DMS79 (cell line): ENCODE results near the gene HOXC9.

Source experiments
- DNase-seq: peaks from one replicate; lab custom pipeline; 2025; lab: John Stamatoyannopoulos, UW

Gene HOXC9

DNA sequence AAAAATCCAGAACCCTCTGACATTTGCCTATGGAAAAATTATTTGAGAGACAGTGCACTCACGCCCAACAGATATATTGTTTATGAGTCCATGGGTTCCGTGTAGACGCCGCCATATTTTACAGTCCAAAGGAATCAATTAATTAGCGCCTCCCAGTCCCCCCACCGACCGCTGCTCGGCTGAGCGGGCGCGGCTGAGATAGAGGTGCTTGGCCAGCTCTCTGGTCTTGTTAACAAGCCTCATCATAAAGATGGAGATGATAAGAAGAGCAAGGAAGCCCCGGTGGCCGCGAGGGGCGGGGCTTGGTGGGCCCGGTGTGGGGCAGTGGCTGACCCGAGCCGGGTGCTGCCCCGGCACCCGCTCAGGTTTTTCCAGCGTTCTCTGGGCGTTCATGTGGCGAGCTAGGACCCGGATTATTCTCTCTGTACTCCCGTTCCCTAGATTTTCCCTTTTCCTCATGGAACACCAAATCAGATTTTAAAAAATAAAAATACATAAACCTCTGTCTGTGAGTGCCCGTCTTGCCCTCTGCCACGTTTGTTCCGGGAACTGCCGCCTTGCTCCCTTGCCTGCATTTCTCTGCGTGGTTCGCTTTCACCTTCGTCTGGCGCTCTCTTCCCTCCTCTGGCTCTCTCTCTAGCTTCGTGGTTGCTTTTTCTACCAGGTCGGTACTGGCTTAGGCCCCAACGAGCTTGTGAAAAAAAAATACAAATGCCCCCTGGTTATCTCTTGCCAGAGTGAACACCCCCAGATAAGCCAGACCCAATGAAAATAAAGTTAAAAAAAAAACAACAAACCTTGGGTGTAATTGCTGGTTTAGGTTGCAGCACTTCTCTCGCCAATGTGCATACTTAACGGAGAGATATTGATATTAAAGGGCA is 36.3 kb upstream of the HOXC9 start:
- DNase-seq = no peak

DNA sequence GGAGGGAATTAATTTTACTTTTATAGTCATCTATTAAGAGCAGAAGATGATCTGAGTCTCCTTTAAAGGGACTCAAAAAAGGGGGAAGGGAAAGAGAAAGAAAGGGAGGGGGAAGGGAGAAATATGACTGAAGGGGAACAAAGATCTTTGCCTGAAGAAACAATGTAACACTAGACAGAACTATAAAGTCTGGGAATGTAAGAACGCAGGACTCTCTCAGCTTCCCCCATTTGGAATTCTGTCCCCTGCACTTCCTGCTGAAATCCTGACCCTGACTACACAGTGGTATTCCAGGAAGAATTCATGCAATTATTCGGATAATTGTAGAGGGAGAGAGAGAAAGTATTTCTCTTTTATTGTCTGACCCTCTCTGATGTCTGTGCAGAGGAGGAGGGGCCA is 35.6 kb upstream of the HOXC9 start:
- no peak for DNase-seq

DNA sequence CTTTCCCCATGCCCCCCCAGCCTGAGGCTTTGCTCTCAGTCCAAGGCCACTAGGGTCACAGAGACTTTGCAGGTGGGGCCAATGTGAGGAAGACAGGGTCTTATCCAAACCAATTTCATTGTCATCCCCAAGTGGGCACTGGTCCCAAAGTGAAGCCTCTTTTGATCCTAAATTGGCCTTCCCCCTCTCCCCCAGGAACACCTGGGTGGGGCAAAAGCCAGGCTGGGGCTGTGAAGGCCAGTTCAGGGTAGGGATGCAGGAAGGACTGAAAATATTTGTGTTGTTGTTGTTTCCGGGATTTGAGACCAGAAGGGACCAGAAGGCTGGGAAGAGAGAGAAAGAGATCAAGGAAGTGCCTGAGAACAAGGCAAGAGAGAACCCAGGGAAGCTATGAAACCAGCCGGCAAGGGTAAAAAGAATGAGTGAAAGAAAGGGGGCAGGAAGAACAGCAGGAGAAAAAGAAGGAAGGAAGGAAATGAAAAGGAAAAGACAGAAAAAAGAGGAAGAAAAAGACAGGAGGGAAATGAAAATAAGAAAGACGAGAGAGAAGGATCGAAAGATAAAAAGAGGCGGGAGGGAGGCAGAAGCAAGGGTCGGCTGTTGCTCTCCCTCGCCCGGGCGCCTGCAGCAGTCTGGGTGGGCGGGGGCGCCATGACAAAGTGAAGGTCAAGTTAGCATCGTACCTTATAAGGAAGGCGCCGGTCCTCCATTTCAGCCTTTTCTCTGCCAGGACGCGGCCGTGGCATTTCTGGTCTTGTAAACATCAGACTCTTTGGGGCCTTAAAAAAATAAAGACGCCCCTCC is 34.5 kb upstream of the HOXC9 start:
- DNase-seq = peak; percentile 25

DNA sequence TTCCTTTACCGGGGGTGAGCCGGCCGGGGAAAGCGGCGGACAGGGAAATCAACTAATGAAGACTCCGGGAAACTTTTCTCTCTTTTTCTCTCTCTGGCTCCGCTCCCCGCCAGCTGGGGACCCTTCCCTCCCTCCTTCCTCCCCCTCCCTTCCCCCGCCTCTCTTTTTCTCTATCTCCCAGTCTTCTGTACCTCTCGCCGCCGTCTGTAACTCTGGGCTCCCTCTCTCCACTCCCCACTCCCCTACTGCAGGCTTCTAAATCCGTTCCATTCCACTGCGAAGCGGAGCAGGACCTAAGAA is 33.9 kb upstream of the HOXC9 start:
- DNase-seq = no peak

DNA sequence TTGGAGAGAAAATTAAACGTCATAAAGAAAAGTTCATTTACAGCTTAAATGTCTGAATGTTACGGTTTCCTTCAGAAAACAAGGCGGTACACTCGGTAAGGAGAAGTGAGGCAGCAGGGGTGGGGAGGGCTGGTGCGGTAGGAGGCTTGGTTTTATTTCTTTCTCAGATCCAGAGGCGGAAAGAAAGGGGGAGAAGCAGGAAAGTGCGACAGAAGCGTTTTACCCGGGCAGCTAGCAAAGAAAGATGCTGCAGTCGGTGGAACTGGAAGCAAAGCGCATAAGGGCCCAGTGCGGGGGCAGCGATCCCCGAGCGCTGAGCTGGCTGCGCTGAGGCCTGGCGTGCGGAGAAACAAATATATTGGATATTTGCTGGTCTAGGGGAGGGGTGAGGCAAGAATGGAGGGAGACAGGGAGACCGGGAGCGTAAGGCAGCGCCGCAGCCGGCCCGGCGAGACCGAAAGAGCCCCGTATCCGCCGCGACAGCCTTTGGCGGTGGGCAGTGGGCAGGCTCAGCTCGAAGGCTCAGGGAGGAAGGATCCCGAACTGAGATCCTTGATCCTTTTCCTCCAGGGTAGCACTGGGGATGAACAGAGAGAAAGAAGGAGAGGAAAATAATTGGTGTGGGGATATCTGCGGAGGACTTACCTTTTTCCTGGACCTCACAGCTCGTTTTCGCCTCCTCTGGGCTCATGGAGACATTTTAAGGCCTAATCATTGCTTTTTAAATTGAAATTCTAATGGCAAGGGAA is 33.4 kb upstream of the HOXC9 start:
- no peak for DNase-seq

DNA sequence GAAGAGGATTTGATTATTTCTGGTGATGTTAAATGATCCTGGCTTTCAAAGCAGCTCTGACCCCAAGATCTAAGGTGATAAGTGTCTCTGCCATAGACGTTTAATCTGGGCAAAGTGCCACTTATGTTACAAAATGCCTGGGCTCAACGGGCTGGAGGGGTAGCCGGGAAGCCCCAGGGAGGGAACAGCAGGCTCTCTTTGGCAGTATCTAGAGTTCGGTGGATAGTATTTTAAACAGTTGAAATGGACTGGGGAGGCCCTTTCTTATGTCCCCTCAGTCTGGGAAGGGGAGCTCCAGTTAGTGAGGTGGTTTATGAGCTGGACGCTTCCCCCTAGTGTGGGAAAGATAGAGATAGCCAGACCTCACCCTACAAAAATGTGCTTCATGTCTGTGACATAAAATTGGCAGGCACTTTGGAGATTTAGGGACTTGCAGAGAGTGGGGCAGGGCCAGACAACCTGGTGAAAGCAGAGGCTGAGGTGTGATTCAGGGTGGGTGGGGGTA is 32.5 kb upstream of the HOXC9 start:
- DNase-seq = no peak

DNA sequence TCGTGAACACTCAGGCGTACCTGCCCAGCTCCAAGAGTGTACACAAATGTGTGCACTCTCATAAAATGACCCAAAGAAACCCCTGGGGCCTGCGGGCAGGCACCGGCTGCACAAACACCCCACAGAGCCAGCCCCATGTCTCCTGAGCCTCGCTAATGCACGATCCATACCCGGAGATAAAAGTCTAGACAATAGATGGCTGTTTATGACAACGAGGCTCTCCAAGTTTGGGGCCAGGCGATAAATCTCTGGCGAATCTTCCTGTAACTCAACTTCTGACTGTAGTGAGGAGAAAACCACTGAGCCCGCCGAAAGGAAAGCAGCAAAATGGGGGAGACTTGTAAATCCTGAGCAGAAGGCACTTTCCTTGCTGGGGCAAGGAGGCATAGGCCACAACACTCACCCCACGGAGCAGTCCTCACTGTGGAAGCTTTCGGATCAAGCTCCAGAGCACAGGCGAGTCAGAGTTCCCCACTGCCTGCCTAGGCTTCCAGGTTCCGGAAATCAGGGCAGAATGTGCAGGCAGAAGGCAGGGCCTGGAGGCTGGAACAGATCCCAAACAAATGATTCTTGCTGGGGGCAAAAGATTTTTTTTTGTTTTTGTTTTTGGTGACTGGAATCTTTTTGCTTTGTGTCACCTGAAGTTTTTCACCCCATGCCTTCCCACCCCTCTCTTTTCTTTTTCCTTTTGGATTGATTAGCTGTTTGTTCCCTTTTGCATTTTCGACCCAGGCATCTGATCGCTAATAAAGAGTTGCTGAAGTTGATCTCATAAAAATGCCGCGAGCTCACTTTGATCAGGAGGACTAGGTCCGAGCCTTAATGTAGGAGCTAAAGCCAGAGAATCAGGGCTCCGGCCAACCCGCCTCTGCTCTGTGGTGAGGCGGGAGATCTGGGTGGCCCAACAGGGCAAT is 31.5 kb upstream of the HOXC9 start:
- DNase-seq = no peak

DNA sequence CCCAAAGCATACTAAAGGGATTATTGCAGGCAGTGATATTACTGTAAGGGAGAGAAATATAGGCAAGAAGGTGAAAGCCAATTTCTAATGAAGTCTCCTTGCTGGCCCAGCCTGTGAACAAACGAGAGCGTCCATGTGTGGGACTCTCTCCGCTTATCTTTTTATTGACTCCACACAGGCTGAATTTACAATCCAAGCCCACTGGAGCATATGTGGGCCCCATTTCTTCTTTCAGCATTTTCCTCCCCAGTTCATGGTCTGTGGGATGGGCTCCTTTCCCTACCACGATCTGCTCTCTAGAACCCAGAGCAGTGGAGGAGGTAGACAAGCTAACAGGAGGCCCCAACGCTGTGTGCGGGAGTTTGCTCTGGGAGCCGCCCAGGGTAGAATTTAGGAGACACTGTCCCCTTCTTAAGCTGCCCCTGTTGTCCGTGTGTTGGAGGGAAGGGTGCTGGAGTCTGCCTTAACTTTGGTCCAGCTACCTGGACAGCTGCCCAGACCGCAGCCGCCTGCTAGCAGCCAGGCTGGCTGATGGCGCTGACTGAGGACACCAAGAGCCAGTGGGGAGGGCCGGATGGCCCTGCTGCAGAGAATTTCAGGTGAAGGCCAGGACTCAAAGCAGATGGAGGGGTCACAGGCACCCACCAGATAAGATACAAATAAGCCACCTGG is 30.2 kb upstream of the HOXC9 start:
- DNase-seq = no peak

DNA sequence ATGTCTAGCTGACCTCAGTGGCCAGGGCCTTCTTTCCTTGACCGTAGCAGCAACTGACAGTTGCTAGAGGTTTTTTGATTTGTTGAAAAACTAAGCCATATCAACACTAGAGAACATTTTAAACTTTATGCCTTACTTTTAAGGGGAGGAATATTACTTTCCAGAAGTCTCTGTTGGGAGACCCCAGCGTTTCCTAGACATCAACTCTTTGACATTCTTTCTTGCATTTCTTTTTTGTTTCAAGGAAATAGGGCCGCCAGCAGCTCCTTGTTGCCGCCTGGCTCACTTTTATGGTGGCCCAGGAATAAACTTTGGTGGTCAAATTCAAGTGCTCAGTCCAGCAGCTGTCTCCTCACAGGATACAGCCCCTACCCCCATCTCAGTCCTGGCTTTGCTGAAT is 29.5 kb upstream of the HOXC9 start:
- DNase-seq = no peak

DNA sequence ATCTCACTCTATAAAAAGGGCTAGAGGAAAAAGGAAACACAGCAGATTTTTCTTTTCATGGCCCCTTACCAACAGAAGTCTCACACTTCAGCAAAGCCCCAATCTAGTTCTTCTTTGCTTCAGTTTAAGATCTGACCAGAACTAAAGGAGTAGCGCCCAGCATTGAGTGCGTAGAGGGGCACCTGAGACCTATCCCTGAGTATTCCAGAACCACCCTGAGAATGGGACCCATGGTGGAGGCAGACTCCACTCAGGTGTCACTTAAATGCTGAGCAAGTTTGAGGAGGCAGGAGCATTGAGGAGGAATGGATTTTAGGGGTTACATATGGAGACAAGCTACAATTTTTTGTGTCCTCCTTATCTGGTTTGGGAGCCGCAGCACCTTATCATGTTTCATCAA is 28.8 kb upstream of the HOXC9 start:
- DNase-seq = no peak

DNA sequence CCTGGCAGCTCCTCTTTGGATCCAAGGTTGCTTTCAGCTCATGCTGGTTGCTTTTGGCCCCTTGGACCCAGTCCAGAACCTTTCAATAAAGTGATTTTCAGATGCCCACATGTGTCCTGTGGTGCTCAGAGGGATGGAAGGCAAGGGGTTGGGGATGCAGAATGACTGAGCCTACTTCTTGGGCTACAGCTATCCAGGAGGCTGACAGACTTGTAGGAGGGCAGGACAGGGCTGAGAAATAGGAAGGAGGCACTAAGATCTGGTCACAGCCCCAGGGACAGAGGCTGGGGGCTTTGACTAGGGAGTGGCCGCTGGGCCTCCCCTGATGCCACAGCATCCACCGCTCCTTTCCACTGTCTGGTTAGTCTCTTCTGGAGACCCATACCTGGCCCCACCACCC is 28.3 kb upstream of the HOXC9 start:
- DNase-seq = no peak

DNA sequence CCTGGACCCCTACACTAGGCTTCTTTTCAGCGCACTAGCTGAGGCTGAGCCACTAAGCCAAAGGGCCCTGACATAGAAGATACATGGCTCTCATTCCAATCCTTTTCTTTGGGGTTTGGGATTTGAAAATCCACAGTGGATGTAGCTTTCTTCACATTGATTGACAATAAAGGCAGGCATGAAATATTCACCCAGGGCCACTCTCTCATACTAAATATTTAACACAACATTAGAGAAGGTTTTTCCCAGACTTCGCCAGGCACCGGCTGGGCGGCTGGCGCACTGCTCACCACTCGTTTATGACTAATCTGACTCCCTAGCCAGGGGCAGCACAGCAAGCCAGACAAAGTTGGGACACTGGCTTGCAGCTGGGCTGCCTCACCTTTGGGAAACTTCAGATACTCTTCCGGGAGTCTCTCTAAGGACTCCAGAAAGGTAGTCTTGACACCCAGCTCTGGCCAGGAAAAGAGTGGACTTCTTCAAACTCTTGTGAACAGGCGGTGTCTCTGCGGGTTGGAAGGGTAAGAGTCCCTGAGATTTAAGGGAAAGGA is 27.7 kb upstream of the HOXC9 start:
- DNase-seq = no peak

DNA sequence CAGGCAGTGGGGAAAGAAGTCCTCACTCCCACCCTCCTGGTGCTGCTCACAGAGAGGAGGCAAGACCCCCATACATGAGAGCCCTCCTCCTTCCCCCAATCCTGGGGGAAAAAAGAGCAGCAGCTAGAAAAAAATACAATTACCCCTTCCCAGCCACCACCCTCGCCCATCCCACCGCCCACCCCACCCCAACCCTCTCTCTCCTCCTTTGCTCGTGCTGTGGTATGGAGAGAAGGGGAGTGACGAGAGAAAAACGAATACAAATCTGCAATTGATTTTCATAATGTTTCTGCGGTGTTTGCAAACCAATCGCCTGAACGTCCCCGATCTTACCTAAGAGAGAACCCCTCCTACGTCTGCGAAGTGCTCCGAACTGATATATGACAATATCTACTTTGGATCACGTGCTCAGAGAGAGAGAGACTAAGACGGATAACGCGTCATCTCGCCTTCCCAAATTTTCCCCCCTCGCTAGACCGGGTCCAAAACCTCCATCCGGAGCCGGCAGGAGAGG is 27.2 kb upstream of the HOXC9 start, which contains the start of gene HOXC11:
Gene HOXC11 (plus strand): TSS at position 405 of the 514 bp plus-strand sequence. CDS start 116 bp downstream, outside the sequence.
- no peak for DNase-seq

DNA sequence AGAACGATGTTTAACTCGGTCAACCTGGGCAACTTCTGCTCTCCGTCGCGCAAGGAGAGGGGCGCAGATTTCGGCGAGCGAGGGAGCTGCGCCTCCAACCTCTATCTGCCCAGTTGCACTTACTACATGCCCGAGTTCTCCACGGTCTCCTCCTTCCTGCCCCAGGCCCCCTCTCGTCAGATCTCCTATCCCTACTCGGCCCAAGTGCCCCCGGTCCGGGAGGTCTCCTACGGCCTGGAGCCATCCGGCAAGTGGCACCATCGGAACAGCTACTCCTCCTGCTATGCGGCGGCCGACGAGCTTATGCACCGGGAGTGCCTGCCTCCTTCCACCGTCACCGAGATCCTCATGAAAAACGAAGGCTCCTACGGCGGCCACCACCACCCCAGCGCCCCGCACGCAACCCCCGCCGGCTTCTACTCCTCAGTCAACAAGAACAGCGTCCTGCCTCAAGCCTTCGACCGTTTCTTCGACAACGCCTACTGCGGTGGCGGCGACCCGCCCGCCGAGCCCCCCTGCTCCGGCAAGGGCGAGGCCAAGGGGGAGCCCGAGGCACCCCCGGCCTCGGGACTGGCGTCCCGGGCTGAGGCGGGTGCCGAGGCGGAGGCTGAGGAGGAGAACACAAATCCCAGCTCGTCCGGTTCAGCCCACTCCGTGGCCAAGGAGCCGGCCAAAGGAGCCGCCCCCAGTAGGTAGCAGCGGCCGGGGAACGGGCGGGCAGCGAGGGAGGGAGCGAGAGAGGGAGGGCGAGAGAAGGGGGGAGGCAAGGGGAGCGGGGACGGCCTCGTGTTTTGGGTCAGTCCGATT is 26.5 kb upstream of the HOXC9 start:
- DNase-seq = no peak

DNA sequence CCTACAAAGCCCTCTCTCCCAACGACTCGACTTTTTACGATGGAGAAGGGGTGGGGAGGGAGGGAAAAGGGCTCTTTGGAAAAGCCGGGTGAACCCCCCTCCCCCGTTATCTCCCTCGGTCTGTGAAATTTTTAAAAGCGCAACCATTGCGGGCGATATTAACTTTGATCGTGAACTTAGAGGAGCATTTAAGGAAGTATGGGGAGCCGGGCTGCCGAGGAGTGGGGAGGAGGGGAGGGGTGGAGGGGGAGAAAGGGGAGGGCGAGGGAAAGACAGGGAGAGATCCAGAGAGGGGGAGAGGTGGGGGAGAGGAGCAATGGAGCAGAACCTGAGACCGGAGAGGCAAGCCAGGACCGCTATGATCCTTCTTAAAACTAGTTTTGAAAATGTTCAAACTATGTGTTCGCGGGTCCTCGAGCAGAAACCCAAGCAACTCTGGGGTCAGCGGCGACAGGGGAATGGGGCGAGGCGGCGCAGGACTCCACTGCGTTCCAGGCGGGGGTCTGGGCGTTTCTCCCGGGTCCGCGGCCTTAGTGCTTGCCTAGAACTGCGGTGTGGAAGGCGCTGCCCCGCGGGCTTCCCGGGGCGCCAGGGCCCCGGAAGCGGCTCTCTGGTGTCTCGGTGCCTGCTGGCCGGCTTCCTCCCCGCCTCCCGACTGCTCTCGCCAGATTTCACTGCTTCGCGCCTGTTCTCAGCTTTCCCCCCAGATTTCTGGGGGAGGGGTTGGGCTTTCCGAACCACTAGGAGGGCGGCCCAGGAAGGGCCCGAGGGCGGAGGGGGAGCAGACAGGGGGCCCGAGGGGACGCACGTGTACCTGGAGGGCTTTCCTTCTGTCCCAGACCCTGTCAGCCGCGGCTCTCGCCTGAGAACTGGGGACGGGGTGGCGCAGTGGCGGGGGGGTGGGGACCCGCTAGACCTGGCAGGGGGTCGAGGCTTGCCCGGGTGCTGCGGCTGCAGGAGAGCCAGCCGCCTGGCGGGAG is 25.6 kb upstream of the HOXC9 start, which contains the start of gene HOTAIR:
Gene HOTAIR (minus strand): TSS at position 871 of the 980 bp plus-strand sequence.
- DNase-seq = no peak

DNA sequence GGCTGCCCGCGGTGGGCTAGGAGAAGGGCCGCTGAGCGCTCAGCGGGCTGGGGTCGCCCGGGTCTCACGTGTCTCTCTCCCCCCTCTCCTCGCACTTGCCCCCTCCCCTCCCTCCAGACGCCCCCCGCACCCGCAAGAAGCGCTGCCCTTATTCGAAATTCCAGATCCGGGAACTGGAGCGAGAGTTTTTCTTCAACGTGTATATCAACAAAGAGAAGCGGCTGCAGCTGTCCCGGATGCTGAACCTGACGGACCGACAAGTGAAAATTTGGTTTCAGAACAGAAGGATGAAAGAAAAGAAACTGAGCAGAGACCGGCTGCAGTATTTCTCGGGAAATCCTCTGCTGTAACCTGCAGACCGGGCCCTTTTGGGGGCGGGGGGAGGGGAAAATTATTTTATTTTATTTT is 24.9 kb upstream of the HOXC9 start:
- no peak for DNase-seq

DNA sequence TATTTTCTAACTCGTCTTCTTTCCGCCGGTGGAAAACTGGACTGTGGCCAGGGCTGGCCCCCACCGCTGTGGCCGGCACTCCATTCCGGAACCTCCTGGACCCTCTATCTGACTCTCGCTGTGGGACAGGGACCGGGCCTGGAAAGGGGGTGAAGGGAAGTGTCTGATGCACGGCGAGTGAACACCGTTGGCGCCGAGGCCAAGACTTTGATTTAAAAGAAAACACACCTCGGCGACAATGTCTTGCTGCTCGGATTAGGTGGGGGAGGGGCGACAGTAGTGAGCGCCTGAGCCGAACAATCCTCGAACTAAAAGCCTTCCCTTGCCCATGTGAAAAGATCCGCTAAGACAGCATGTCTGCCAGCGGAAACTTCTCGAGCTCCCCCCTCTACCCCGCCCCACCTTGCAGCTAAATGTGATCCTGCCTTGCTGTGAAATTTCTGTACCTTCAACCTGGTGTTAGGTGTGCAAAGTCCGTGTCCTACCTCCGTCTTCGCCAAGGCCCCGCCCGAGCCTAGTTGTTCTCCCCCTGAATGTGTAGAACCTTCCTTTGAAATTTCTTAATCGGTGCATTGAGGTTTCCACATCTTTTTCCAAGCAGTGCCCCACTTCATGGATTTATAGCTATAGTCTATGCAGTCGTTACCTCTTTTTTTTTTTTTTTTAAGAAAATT is 24.3 kb upstream of the HOXC9 start:
- DNase-seq = no peak
